Skeletal muscle satellite cell (primary cell): ENCODE results near the gene PPFIA4.
"Not testable (repeated sequence)": the region's sequence is repeated elsewhere in the genome, so short reads cannot be mapped to it uniquely, and the experiment has no call there.

Experiments used
- H3K27me3 ChIP-seq: 2 replicates; pipeline ENCODE4 v1.7.0; 2013; ENCODE audit warnings: low read length; ENCODE audit not compliant: control insufficient read depth, insufficient read depth
- H3K36me3 ChIP-seq: 2 replicates; pipeline ENCODE4 v1.7.0; 2013; ENCODE audit warnings: mild to moderate bottlenecking, control low read depth, low read length; ENCODE audit not compliant: insufficient read depth
- H3K4me1 ChIP-seq: 2 replicates; pipeline ENCODE4 v1.7.0; 2013; ENCODE audit warnings: low read length; ENCODE audit not compliant: control insufficient read depth, insufficient read depth
- H3K4me2 ChIP-seq: 2 replicates; pipeline ENCODE4 v1.7.0; 2013; ENCODE audit warnings: mild to moderate bottlenecking, low read length
- H3K4me3 ChIP-seq: 2 replicates; pipeline ENCODE4 v1.7.0; 2013; ENCODE audit warnings: low read length
- H3K9ac ChIP-seq: 2 replicates; pipeline ENCODE4 v1.7.0; 2013; ENCODE audit warnings: mild to moderate bottlenecking, low read depth, low read length, moderate library complexity
- H3K9me3 ChIP-seq: replicated peaks from 2 replicates; pipeline ENCODE4 v1.7.0; 2013; ENCODE audit warnings: mild to moderate bottlenecking, control low read depth, low read length

PPFIA4 gene

GRCh38 chr1:203022855-203023254 lies 3.4 kb upstream of the PPFIA4 start:
- H3K4me1 ChIP-seq, result peaks cover 13% of the 10 kb centered on the region
- H3K9ac ChIP-seq, H3K4me2 ChIP-seq, H3K27me3 ChIP-seq, H3K4me3 ChIP-seq, H3K9me3 ChIP-seq: not testable (repeated sequence)
- peaks cover 48% of the 10 kb centered on the region for H3K36me3 ChIP-seq

DNA sequence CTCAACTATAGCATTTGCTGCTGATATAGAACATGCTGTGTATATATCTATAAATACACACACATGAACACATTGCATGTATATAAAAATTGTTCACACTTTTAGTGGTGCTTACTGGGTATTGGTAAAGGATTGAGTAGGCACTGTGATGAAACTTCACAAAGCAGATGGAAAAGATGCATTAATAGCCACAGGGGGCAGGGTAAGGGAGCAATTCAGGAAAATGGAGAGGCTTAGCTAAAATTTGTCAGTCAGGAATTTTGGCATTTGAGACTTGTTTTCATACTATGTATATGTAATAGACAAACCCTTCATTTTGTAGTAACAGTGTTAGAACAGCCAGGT lies 633 bp upstream of the PPFIA4 start:
- H3K9me3 ChIP-seq, result no peaks in the 10 kb centered on the region
- H3K4me3 ChIP-seq, result peak overlapping the region; percentile 70
- peaks cover 5% of the 10 kb centered on the region for H3K27me3 ChIP-seq
- H3K9ac ChIP-seq, result peak overlapping the region; percentile 58
- H3K36me3 ChIP-seq, result peaks cover 26% of the 10 kb centered on the region
- peak overlapping the region; percentile 98 for H3K4me2 ChIP-seq
- peaks cover 19% of the 10 kb centered on the region for H3K4me1 ChIP-seq

- Histone ChIP-seq H3K4me3 (peak overlapping the region; percentile 95), H3K9me3 (no peaks in the 10 kb centered on the region), H3K27me3 (peaks cover 5% of the 10 kb centered on the region), H3K36me3 (peaks cover 14% of the 10 kb centered on the region), H3K4me2 (peak overlapping the region; percentile 98), H3K9ac (peak overlapping the region; percentile 84), H3K4me1 (peaks cover 19% of the 10 kb centered on the region)
These were observed 674 bp downstream of the PPFIA4 start for GRCh38 chr1:203026666-203027663.

DNA sequence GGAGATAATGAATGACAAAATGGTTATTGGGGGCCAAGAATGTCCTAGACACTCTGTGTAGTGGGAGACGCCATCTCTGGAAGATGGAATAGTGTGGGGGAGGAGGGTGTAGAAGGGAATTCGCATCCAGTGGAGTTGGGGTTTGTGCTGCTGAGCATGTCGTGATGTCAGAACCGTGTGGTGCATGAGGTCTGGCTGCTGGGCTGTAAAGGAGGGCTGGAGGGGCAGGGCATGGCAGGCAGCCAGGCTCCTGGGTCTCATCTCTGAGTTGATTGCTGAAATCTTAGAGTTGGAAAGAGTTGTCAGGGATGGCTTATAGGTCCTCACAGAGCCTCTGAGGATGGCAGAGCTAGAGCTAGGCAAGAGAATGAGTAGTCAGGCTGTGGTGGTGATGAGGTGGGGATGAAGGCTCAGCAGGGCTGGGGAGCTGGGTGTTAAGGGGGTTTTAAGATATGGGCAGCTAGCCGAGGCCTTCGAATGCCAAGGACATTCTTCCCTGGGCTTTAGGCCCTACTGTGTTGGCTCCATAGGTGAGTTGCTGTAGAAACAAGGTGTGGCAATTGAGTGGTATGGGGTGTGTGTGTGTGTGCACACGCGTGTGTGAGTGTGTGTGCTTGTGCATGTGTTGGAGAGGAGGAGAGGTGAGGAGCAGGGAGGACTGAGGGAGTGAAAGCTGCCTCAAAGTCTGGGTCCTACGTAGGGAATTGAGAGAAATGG lies 1.9 kb downstream of the PPFIA4 start:
- peaks cover 19% of the 10 kb centered on the region for H3K4me1 ChIP-seq
- H3K4me2 ChIP-seq, result peak overlapping the region; percentile 98
- H3K27me3 ChIP-seq, result peaks cover 5% of the 10 kb centered on the region
- H3K9ac ChIP-seq, result no peak overlapping the region
- H3K9me3 ChIP-seq, result no peaks in the 10 kb centered on the region
- H3K36me3 ChIP-seq, result peaks cover 13% of the 10 kb centered on the region
- H3K4me3 ChIP-seq, result peak overlapping the region; percentile 41

DNA sequence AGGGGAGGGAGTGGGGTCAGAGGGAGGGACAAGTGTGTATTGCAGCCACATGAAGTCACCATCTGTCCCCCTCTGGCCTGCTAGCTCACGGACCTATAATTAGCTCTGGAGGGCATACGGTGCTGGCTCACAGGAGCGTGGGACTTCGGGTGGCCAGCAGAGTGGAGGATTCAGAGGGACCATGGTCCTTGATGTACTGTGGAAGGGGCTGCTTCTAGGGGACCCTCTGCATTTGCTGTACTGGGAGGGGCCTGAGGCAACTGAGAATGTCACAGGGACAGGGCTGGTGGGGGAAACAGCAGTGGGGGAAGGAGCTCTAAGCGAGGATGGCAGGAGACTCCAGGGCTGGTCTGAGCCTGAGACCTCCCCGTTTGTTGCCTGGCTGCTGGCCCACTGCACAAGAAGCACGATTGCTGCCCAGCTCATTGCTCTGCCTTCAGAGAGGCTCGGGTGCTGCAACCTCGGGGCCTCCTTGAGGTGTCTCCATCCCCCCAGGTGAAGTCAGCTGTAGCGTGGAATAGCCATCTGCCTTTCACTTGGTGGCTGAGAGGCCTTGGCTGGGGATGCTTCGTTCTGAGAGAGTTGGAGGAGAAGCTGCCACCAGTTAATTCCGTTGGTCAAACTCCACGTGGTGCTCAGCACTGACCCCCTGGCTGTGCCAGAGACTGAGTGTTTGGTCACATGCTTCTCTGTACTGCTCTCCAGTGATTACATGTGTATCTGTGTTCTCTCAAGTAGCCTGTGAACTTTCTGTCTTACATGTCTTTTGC lies 2.7 kb downstream of the PPFIA4 start:
- peaks cover 6% of the 10 kb centered on the region for H3K36me3 ChIP-seq
- peaks cover 19% of the 10 kb centered on the region for H3K4me1 ChIP-seq
- H3K4me3 ChIP-seq, result peak overlapping the region; percentile 41
- H3K9me3 ChIP-seq, result no peaks in the 10 kb centered on the region
- no peak overlapping the region for H3K9ac ChIP-seq
- peaks cover 5% of the 10 kb centered on the region for H3K27me3 ChIP-seq
- H3K4me2 ChIP-seq, result peak overlapping the region; percentile 98

DNA sequence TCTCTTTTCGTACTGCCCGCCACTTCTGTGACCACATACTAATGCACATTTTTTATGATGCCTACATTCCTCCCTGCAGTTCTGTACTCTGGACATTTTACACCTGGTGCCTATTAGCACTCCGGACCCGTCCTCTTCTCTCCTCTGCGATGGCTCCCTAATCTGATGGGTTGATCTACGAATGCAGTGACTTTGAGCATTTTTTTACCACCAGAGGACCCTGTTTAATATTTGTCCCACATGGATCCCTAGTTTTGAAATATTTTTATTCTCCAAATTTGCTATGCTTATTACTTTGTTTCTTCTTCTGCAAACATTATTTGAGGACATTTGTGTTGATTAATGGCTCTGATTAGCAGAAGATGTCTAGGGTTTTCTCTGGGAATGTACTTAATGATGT lies 5.2 kb downstream of the PPFIA4 start:
- H3K4me3 ChIP-seq, result no peak overlapping the region
- H3K4me2 ChIP-seq, result no peak overlapping the region
- peaks cover 16% of the 10 kb centered on the region for H3K4me1 ChIP-seq
- H3K27me3 ChIP-seq, result peaks cover 5% of the 10 kb centered on the region
- H3K9me3 ChIP-seq, result no peaks in the 10 kb centered on the region
- no peak overlapping the region for H3K9ac ChIP-seq
- H3K36me3 ChIP-seq, result no peaks in the 10 kb centered on the region

- Histone ChIP-seq H3K9ac (no peak overlapping the region), H3K4me3 (no peak overlapping the region), H3K4me2 (no peak overlapping the region), H3K4me1 (peaks cover 28% of the 10 kb centered on the region), H3K27me3 (no peaks in the 10 kb centered on the region), H3K9me3 (no peaks in the 10 kb centered on the region), H3K36me3 (no peaks in the 10 kb centered on the region)
These were observed 7.0 kb downstream of the PPFIA4 start for GRCh38 chr1:203033287-203033686.

GRCh38 chr1:203033917-203034316 lies 7.6 kb downstream of the PPFIA4 start:
- Histone ChIP-seq H3K9me3 (no peaks in the 10 kb centered on the region), H3K4me3 (no peak overlapping the region)

GRCh38 chr1:203034422-203035110 lies 8.3 kb downstream of the PPFIA4 start:
- Histone ChIP-seq H3K9me3 (no peaks in the 10 kb centered on the region), H3K27me3 (no peaks in the 10 kb centered on the region), H3K4me3 (no peak overlapping the region), H3K4me2 (no peak overlapping the region), H3K4me1 (peaks cover 34% of the 10 kb centered on the region), H3K36me3 (no peaks in the 10 kb centered on the region), H3K9ac (no peak overlapping the region)

More at GRCh38 chr1:203033917-203034316, 7.6 kb downstream of the PPFIA4 start:
- Histone ChIP-seq H3K9ac (no peak overlapping the region), H3K27me3 (no peaks in the 10 kb centered on the region), H3K36me3 (no peaks in the 10 kb centered on the region), H3K4me1 (peaks cover 31% of the 10 kb centered on the region), H3K4me2 (no peak overlapping the region)

GRCh38 chr1:203035111-203036000 lies 9.1 kb downstream of the PPFIA4 start:
- no peak overlapping the region for H3K4me2 ChIP-seq
- H3K27me3 ChIP-seq, result peaks cover 2% of the 10 kb centered on the region
- H3K9me3 ChIP-seq, result no peaks in the 10 kb centered on the region
- H3K4me3 ChIP-seq, result no peak overlapping the region
- H3K36me3 ChIP-seq, result no peaks in the 10 kb centered on the region
- peaks cover 40% of the 10 kb centered on the region for H3K4me1 ChIP-seq
- H3K9ac ChIP-seq, result no peak overlapping the region
